CD4-positive, alpha-beta T cell (primary cell): ENCODE measurements around the gene CENPP. TPM values are rescaled to one million over a fixed set of nuclear protein-coding genes. Genes with fewer than 3 reads are reported as not detected.

Source experiments
- ATAC-seq: fragments of 200-7000 bp; cut with Tn5 transposase; one replicate; pipeline ENCODE4 v1.10.0; 2022; ENCODE audit warnings: mild to moderate bottlenecking; ENCODE audit not compliant: poor library complexity
- CTCF ChIA-PET: fragments of 350-600 bp; sonication (Branson Sonifier 250); formaldehyde crosslinking; loops from one replicate; lab custom pipeline; 2021; ENCODE audit warnings: antibody characterized with exemption, inconsistent platforms; lab: Charles Lee
- POLR2A ChIA-PET: fragments of 350-600 bp; sonication (Branson Sonifier 250); formaldehyde crosslinking; loops from one replicate; lab custom pipeline; 2021; ENCODE audit warnings: antibody characterized with exemption, inconsistent platforms; lab: Charles Lee
- DNase-seq, 14 experiments: peaks; one replicate each; pipeline ENCODE4 v3.0.0-alpha.2; 2013 to 2020; ENCODE audit warnings: mixed read lengths in 2 of 14
- H3K27ac ChIP-seq, 2 donors: one replicate each; pipeline versions ENCODE4 v1.5.1 to v1.7.0; 2013; ENCODE audit warnings: low read length in 2 of 2, low read depth in 1 of 2, mild to moderate bottlenecking in 1 of 2
- H3K27me3 ChIP-seq, 2 experiments: 1 replicate in 1 of 2; 2 replicates in 1 of 2; pipeline versions ENCODE4 v1.6.1 to v1.7.0; 2013; ENCODE audit warnings: low read length in 2 of 2, control low read depth in 1 of 2, mild to moderate bottlenecking in 1 of 2, moderate library complexity in 1 of 2; ENCODE audit not compliant: insufficient read depth in 2 of 2, control insufficient read depth in 1 of 2
- H3K36me3 ChIP-seq: one replicate; pipeline ENCODE4 v1.6.1; 2013; ENCODE audit warnings: low read length, control low read depth; ENCODE audit not compliant: insufficient read depth
- H3K4me1 ChIP-seq: one replicate; pipeline ENCODE4 v1.6.1; 2013; ENCODE audit warnings: low read length, control low read depth; ENCODE audit not compliant: insufficient read depth
- H3K4me3 ChIP-seq: one replicate; pipeline ENCODE4 v1.5.1; 2013; ENCODE audit warnings: mild to moderate bottlenecking, low read length, moderate library complexity
- H3K9me3 ChIP-seq, 2 experiments: 1 replicate in 1 of 2; 2 replicates in 1 of 2; pipeline versions ENCODE4 v1.6.1 to v1.7.0; 2013; ENCODE audit warnings: low read length in 2 of 2, mild to moderate bottlenecking in 2 of 2, control low read depth in 1 of 2, moderate library complexity in 1 of 2; ENCODE audit not compliant: control insufficient read depth in 1 of 2, insufficient read depth in 1 of 2
- H3K27ac Mint-ChIP-seq: one replicate; pipeline ENCODE4 v1.8.0; 2020; ENCODE audit warnings: mixed read lengths
- H3K27me3 Mint-ChIP-seq: one replicate; pipeline ENCODE4 v1.8.0; 2021; ENCODE audit warnings: mixed read lengths
- H3K36me3 Mint-ChIP-seq: one replicate; pipeline ENCODE4 v1.8.0; 2021; ENCODE audit warnings: low read depth, mixed read lengths
- H3K4me1 Mint-ChIP-seq: one replicate; pipeline ENCODE4 v1.8.0; 2021; ENCODE audit warnings: low read depth, mixed read lengths
- H3K4me3 Mint-ChIP-seq: one replicate; pipeline ENCODE4 v1.8.0; 2020; ENCODE audit warnings: mild to moderate bottlenecking, mixed read lengths
- H3K9me3 Mint-ChIP-seq: one replicate; pipeline ENCODE4 v1.8.0; 2020; ENCODE audit warnings: mixed read lengths
- CTCF ChIP-seq: fragments of 200-600 bp; IDR thresholded peaks from one replicate; pipeline ENCODE4 v1.8.0; 2022; ENCODE audit warnings: antibody characterized with exemption, mild to moderate bottlenecking
- intact Hi-C, 2 experiments: fragments of 100-400 bp; cut with DNase I in 1 of 2; cut with micrococcal nuclease in 1 of 2; formaldehyde crosslinking; loops; one replicate each; pipeline versions ENCODE4 v1.15.1 to v1.9.0; 2023 to 2025; cut with DNase I, micrococcal nuclease
- total RNA-seq, 174 experiments: library from RNA in 2 of 174; stranded (reverse) in 2 of 174; gene quantifications; one replicate each; pipeline ENCODE4 v1.2.3 and lab custom pipeline; 2021 to 2026

CENPP gene
- total RNA-seq, 2 experiments from 2014 or later, result 4.8 TPM

DNA sequence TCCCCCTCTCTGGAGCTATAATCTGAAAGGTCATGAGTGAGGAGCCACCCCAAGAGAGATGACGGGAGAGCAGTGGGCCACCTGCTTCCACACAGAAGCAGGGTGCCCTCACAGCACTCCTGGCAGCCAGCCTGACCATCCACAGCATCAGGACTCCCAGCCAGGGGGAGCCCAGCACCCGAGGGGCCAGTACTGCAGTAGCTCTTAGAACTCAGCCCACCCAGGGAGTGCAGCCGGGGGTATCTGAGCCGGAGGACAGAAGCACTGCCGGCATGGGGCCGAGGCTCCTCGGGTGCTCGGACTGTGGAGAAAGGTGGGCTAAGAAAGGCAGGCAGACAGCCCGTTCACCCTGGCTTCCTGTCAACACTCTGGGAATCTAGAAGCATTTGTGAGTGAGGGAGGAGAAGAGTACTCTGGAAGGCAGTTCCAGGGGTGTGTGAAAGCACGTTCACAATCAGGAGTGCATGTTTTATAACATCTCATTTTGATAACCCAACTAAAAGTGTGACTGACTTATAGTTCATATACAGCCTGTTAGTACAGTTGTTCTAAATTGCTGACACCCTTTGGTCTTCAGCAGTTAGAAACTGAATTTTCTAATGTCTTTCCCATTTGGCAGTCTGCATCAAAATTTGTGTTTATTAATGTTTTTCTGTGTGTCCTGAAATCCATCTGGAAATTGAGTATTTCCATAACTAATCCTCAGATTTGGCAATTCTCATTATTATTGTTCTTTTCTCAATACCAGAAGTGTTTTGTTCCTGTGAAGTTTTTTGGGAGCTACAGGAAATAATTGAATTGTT lies 182.5 kb downstream of the CENPP start:
- ATAC-seq (no peak), DNase-seq (no peak)
- Mint-ChIP-seq H3K4me3 (no peak overlapping the region), H3K9me3 (no peaks in the 10 kb centered on the region), H3K4me1 (no peaks in the 10 kb centered on the region), H3K36me3 (no peaks in the 10 kb centered on the region), H3K27ac (no peak overlapping the region), H3K27me3 (no peaks in the 10 kb centered on the region)
- TF ChIP-seq CTCF, result no peak
- CTCF ChIA-PET, result no interaction called here
- intact Hi-C loops, result no loop called here
- POLR2A ChIA-PET, result no interaction called here
- H3K27me3 ChIP-seq, result no peaks in the 10 kb centered on the region
- H3K36me3 ChIP-seq, result no peaks in the 10 kb centered on the region
- no peaks in the 10 kb centered on the region for H3K4me1 ChIP-seq
- no peaks in the 10 kb centered on the region for H3K9me3 ChIP-seq
- H3K27ac ChIP-seq, result no peak overlapping the region
- H3K4me3 ChIP-seq, result no peak overlapping the region

DNA sequence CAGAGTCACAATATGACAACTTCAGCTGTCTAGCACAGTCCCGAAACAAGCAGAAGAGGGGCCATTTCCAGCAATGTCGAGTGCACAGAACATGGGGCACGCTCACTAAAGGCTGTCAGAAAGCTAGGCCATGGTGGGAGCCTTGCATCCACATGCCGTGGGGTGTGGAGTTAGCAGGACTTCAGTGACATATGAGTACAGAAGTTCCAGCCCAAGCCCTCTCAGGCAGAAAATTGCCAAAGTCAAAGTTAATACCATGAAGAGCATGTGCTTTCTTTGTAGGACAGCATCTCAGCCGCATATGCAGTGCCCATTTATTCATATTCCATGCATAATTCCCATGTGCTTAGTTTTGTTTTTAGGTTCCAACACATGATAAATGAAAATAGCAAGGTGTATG lies 183.3 kb downstream of the CENPP start:
- no peak overlapping the region for H3K4me3 Mint-ChIP-seq
- ChIA-PET CTCF (no interaction called here), POLR2A (no interaction called here)
- Histone ChIP-seq H3K27ac (no peak overlapping the region), H3K4me1 (no peaks in the 10 kb centered on the region), H3K27me3 (no peaks in the 10 kb centered on the region), H3K9me3 (no peaks in the 10 kb centered on the region), H3K36me3 (no peaks in the 10 kb centered on the region), H3K4me3 (no peak overlapping the region)
- H3K27me3 Mint-ChIP-seq, result no peaks in the 10 kb centered on the region
- no peaks in the 10 kb centered on the region for H3K36me3 Mint-ChIP-seq
- ATAC-seq, result no peak
- no peak for TF ChIP-seq CTCF
- no peak for DNase-seq
- H3K27ac Mint-ChIP-seq, result no peak overlapping the region
- H3K4me1 Mint-ChIP-seq, result no peaks in the 10 kb centered on the region
- no peaks in the 10 kb centered on the region for H3K9me3 Mint-ChIP-seq
- intact Hi-C loops, result no loop called here

GRCh38 chr9:92510747-92511146 lies 185.0 kb downstream of the CENPP start:
- Mint-ChIP-seq H3K27me3 (no peaks in the 10 kb centered on the region), H3K4me3 (no peak overlapping the region), H3K27ac (no peak overlapping the region), H3K36me3 (no peaks in the 10 kb centered on the region), H3K4me1 (no peaks in the 10 kb centered on the region), H3K9me3 (no peaks in the 10 kb centered on the region)
- Histone ChIP-seq H3K36me3 (no peaks in the 10 kb centered on the region), H3K4me1 (no peaks in the 10 kb centered on the region), H3K4me3 (no peak overlapping the region), H3K27ac (no peak overlapping the region), H3K9me3 (no peaks in the 10 kb centered on the region), H3K27me3 (no peaks in the 10 kb centered on the region)
- no peak for DNase-seq
- ATAC-seq, result no peak
- no peak for TF ChIP-seq CTCF
- POLR2A ChIA-PET, result no interaction called here
- intact Hi-C loops, result no loop called here
- CTCF ChIA-PET, result no interaction called here
